HG03097 (cell line): ENCODE results near the gene ZBTB38.

Source experiments
- ATAC-seq: cut with Tn5 transposase; IDR thresholded peaks from one replicate; pipeline ENCODE4 v1.9.1; 2021; ENCODE audit not compliant: unreplicated experiment, low FRiP score

ZBTB38 gene, protein sequence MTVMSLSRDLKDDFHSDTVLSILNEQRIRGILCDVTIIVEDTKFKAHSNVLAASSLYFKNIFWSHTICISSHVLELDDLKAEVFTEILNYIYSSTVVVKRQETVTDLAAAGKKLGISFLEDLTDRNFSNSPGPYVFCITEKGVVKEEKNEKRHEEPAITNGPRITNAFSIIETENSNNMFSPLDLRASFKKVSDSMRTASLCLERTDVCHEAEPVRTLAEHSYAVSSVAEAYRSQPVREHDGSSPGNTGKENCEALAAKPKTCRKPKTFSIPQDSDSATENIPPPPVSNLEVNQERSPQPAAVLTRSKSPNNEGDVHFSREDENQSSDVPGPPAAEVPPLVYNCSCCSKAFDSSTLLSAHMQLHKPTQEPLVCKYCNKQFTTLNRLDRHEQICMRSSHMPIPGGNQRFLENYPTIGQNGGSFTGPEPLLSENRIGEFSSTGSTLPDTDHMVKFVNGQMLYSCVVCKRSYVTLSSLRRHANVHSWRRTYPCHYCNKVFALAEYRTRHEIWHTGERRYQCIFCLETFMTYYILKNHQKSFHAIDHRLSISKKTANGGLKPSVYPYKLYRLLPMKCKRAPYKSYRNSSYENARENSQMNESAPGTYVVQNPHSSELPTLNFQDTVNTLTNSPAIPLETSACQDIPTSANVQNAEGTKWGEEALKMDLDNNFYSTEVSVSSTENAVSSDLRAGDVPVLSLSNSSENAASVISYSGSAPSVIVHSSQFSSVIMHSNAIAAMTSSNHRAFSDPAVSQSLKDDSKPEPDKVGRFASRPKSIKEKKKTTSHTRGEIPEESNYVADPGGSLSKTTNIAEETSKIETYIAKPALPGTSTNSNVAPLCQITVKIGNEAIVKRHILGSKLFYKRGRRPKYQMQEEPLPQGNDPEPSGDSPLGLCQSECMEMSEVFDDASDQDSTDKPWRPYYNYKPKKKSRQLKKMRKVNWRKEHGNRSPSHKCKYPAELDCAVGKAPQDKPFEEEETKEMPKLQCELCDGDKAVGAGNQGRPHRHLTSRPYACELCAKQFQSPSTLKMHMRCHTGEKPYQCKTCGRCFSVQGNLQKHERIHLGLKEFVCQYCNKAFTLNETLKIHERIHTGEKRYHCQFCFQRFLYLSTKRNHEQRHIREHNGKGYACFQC (N-terminal part only)

DNA sequence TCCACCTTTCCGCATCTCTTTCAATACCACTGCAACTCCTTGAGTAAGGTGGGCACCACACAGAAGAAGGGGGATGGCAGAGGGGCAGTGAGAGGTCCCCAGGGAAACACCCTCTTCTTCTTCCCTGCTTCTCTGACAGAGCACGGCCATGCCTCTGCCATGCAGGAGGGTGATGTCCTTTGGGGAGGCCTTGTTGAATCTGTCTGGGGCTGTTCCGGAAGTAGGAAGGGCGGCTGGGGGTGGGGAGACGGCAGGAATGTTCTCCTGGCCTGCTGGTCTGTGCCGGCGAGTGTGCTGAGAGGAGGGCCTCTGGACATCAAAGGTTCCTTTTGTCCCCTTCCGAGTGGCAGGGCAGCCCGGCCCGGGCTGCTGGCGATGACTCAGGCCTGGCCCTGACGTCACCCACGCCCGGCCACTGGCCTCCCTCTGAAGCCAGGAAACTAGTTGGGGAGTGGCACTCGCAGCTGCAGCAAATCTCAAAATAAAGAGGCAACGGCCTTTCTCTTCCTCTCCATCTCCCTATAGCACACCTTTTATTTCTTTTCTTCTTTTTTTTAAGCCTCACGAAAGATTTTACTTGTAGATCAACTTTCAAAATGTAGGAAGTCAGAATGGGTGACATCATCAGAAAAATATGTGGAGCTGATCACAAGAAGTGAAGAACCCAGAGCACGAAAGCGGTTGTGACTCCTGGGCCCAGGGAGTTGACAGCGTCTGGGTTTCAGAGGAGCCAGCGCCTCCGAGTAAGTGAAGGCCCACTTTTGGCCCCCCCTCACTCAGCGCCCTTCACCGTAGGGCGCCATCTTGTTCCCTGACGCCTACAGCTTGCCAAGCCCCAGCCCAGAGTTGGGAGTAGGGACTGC lies at the start of gene ZBTB38:
Gene ZBTB38 (plus strand): TSS at position 443 of the 863 bp plus-strand sequence. CDS start 73,885 bp downstream, outside the sequence.
- no peak for ATAC-seq

DNA sequence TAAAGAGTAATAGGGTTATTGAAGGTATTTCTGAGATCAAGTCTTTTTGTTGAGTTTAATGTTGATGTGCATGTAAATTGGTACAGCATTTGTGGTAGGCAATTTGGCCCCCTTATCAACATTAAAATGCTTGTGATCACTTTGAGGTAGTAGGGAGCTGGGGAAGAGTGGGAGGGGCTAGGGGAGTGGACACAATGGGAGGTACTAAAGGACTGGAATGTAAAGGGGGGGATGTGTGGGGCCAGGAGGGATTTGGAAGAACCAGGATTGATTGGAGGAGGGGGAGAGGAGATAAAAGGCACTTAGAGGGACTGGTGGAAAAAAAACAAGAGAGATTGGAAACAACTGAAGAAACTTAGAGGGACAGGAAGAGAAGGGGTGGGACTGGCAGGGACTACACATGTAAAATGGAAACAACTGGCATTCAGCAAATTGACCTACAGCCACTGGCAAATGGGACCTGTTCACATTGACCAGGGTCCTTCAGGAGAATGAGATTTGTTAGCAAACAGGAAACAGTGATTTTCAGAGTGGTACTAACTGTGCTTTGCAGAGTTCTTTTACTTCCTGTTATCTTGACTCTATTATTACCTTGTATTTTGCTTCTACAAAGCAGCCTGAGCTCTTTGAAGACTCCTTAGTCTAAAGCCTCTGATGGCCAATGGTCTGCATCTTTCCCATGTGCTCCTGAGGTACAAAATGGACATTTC lies 47.8 kb upstream of the ZBTB38 start:
- ATAC-seq: no peak

DNA sequence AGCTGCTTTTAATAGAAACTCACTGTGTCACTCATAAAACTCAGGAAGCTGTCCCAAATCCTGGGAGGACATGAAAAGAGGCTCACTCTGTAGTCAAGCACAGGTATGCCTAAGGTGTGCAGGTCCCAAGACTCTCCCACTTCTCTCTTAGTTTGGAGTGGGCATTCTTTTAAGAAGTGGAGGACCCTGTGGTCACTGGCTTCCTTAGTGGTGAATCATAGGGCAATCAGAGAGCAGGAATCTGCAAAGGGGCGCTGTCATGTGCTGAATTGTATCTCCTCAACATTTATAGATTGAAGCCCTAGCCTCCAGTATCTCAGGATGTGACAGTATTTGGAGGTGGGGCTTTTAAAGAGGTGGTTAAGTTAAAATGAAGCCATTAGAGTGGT lies 47.2 kb upstream of the ZBTB38 start:
- no peak for ATAC-seq

DNA sequence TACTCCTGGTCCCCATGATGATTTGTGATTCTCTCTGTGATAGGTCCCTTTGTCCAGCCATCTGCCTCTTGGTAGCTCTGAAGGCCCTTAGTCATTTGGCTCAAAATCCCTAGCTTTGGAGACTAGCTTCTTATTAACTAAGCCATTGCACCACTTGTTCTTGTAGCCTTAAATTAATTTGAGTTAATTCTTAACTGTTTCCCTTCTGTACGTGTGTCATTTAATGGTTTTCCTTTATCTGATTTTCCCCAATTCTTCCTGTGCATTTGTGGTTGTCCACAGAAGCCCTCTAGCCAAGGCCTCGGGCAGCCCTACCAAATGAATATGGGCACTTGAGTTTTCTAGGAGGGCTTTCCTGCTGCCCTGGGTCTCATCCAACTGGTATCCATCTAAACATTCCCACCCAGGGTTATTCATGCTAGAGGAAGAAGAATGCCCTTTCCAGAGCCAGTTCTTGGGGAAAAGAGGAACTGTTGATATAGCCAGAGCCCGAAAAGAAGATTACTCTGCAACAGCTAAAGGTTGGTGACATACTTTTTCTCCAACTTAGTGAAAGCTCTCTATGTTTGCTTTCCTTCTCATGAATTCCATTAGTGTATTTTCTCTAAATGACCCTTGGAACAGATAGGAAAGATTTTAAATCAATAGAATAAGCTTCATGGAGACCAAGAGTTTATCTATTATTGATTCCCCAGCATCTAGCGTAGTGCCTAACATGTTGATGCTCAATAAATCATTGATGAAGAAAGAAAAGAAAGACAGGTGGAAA lies 44.2 kb upstream of the ZBTB38 start:
- ATAC-seq: no peak

DNA sequence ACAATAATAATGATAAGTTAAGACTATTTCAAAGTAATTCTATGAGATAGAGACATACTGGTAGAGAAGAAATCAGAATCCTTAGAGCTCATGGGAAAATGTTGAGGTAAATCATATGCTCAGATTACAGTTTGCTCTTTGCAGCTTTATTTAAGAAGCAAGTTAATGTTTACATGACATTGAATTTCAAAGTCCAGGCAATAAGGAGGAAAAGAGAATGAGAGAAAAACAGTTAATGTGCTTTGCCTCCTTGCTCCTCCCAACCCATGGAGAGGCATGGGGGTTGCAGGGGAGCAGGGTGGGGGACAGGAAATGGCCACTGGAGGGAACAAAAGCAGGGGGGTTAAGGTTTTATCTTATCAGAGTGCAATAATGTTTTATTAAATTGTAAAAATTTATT lies 42.2 kb upstream of the ZBTB38 start:
- ATAC-seq: no peak

DNA sequence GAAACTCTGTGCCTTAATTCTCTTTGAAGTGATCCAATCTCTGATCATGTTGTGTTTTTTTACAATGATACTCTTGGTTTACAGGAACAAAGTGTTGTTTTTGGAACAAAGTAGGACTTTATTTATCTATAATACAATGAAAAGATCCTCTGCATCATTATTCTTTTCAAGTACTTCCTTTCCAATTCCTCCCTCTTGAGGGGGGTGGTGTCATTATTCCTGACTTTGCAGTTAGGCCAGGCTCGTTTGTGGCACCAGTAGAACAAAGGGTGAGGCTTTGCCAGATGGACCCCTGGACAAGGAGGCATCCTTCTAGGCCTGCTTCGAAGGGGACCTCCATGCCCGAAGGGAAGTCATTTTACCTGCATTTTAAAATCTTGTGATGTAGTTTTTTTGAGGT lies 41.7 kb upstream of the ZBTB38 start:
- no peak for ATAC-seq

DNA sequence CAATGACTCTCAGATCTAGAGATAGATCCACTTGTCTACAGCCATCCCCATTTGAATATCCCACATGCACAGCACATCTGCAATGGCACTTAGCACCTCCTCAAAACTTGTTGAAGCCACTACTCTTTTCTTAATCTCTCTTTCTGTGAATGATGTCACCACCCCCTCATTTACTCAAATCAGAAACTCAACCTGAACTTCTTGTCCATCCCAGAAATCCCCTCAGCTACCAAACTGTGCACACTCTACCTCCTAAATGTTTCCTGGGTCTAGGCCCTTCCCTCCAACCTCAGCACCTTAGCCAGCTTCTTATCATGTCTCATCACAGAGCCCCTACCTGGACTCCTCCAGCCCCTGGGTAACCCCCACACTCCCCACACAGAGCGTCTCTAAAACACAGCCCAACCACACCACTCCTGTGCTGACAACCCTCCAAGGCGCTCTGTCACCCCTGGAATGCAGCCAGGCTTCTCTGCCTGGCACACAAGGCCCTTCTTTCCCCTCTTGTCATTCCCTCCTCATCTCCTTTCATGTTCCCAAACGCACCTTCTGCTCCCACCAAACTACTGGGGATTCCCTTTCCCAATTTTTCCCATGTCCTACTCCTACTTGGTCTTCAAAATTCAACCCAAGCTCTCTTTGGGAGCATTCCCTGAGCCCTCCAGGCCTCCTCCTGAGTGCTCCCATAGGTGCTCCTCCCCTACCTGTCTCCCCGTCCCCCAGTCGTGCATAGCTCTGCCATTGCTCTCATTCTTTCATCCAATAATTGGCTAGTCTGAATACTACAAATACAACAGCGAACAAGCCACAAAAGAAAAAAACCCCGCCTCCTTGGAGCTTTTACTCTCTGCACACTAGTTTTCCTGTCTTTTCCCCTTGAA lies 39.8 kb upstream of the ZBTB38 start:
- ATAC-seq: no peak

DNA sequence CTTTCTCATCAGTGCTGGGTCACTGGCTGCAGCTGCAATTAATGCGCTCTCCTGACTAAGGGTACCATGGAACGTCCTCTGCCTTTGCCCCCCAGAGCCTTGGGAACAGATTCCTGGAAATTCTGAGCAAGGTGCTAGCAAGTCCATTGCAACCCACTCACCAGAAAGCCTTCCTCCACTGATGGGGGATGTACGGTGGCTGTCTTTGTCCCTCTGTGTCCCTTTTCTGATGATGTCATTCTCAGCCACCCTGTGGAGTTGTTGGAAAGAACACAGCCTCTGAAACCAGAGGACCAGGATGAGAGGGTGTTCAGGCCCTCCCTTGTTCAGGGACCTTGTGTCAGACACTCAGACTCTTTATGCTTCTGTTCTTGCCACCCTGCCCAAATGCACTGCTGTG lies 38.1 kb upstream of the ZBTB38 start:
- no peak for ATAC-seq

DNA sequence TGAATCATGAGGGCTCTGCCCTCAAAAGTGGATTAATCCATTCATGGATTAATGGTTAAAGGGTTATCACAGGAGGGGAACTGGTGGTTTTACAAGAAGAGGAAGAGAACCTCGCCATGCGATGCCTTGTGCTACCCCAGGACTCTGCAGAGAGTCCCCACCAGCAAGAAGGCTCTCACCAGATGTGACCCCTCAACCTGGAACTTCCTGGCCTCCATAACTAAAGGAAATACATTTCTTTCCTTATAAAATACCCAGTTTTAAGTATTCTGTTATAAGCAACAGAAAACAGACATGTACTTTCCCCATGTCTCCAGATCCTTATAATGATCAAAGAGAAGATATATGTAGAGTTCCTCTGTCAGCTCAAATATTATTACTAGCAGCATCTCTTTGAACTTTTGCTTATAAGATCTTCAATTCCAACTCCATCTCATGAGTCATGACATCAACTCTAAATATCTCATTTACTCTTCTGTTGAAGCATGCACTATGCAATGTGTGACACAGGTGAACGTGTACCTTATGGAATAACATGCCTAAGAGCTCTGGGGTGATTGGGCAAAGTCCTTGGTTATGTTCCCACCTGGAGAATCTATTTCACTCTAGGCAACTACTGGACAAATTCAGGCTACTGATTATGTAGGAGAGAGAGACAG lies 37.5 kb upstream of the ZBTB38 start:
- ATAC-seq: no peak

DNA sequence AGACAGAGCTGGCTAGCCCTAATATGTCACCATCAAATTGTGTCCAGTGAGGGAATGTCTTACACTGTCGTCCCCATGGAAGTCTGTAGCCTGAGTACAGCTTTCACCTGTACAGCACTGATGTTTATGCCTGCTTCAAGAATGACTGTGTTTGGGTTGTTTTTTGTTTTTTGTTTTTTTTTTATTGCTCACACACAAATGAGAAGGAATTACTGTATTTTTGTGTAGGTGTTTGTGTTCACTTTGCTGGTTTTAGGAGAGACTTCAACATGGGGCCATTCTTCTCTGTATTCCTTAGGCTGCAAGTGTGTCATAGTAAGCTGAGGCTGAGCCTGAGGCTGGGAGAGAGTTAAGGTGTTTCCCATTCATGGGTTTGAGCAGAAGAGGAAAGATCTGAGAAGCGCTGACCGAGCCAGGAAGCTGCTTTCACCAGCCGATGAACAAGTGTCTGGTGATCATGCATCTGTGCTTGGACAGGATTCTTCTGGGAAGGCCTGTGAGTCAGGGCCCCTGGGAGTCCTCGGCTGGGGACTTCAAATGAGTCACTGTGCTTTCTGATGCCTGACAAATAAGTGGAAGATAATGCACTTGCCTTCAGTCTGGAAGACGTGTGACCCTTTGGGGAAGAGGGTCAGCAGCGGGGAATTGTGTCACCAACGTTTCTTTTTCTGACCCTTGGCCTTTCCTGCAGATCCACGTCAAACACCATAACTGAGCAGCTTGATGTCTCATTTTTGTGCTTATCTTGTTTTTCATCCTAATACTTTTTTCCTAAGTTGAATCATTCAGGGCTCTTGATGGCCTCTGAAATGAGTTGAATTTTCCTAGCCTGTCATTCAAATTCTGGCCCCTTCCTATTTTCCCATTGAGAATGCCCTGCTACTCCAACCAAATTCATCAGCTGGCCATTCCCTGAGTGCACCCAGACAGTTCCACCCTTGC lies 36.7 kb upstream of the ZBTB38 start:
- ATAC-seq: no peak

DNA sequence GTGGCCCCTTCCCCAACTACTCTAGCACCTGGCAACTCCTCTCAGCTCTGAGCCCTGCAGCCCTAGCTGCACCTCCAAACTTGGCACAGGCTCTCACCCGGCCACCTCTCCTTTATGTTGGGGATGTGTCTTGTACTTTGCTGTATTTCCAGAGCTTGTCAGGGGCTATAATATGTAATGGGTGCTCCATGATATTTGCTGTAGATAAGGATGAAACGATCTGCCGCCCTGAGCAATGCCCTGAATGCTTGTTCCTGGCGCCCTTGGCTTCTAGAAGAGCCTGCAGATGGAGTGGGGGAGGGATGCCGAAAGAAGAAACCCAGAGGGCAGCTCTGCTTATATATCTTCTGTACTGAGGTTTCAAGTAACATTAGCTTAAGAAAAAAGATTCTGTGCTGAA lies 35.9 kb upstream of the ZBTB38 start:
- ATAC-seq: no peak

DNA sequence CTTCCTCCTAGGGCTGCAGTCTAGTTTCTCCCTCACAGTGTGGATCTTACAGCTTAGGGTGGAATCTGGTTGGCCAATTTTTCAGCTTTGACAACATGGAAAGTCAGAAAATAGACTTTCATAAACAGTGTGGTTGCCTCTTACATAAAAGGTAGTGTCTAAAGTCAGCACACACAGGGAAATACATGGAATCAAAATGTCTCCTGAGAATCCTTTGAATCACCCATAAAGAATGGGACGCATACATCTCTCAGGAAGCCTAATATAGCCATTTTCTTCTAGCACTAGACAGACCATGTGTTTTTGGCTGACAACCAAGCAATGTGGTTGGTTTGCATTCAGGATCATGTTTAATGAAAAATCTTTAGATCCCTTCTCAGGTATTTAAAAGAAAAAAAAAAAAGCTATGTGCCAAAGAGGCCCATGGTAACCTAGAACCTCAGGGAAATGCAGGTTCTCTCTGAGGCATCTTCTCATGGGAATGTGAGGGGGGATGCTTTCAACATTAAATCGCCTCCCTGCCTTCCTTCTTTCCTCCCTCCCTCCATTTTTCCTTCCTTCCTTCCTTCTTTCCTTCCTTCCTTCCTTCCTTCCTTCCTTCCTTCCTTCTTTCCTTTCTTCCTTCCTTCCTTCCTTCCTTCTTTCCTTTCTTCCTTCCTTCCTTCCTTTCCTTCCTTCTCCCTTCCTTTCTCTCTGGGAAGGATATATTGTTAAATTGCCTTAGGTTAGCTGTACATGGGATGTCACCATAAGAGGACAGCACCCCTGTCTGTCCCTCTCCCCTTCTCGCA lies 34.3 kb upstream of the ZBTB38 start:
- ATAC-seq: no peak

DNA sequence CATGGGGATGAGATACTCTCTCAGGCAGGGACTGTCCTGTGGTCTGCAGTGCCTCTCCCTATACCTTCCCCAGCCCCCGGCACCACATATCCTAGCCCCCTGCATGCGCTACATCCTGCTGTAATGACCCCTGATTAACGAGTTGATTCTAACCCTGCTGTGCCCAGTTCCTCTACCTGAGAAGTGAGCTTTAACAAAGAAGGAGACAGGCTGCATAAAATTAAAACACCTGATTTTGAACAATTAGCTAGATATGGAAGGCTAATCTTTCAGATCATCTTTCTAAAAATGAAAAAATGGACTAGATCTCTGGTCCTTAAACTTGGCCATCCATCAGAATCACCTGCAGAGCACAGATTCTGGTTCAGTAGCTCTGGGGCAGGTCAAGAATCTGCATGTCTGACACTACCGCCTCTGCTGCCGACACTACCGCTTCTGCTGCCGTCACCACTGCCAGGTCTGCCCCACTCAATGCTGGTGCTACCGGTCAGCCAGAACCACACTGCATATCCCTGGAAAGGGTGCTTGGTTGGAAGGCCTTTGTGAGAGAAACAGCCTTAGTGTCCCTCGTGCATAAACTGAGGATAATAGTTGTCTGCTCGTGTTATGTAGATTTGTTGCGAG lies 33.6 kb upstream of the ZBTB38 start:
- no peak for ATAC-seq

DNA sequence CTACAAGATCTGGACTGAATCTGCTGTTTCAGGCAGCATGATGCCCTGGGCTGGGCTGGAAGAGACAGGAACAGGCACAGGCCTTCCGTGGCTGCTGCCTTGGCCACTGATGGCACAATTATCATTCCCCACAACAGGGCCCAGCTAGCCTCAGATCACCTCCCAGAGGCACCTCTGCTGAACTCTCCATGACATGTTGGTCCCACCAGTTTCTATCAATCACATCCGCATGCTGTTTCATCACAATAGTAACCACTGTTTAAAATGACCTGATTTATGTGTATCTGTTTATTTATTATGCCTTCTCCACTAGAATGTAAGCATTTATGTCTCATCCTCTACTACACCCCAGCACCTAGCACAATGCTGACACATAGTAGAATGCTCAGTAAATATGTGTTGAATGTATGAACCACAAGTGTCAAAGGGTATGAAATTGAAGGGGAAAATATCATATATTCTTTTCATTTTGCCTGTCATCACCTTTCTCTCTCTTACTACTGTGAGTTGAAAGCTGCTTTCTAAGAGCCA lies 32.7 kb upstream of the ZBTB38 start:
- no peak for ATAC-seq
